Stimulated activated memory B cell treated with anti-CD40 and anti-IgM and Interleukin-4, amounts not matched to agents 10 μg/mL and 1 μg/mL and 100 μg/mL, for 72 hours (primary cell): ENCODE results near the gene DNLZ.

Experiments used
- ATAC-seq: fragments of 150-1000 bp; cut with Tn5 transposase; 2 replicates; pipeline ENCODE4 v1.10.0; 2021
- H3K27ac Mint-ChIP-seq: one replicate; pipeline ENCODE4 v1.8.0; 2022; ENCODE audit warnings: mild to moderate bottlenecking, mixed read lengths
- H3K27me3 Mint-ChIP-seq: one replicate; pipeline ENCODE4 v1.8.0; 2022; ENCODE audit warnings: mixed read lengths
- H3K36me3 Mint-ChIP-seq: one replicate; pipeline ENCODE4 v1.8.0; 2022; ENCODE audit warnings: mixed read lengths
- H3K4me1 Mint-ChIP-seq: one replicate; pipeline ENCODE4 v1.8.0; 2022; ENCODE audit warnings: mixed read lengths
- H3K4me3 Mint-ChIP-seq: one replicate; pipeline ENCODE4 v1.8.0; 2022; ENCODE audit warnings: mild to moderate bottlenecking, moderate library complexity, mixed read lengths
- H3K9me3 Mint-ChIP-seq: one replicate; pipeline ENCODE4 v1.8.0; 2022; ENCODE audit warnings: mixed read lengths

The DNLZ gene

GRCh38 chr9:136373300-136374182 lies 10.0 kb upstream of the DNLZ start, which contains the start of gene CARD9:
Gene CARD9, minus strand, starts transcription at chr9:136373669. Its CDS starts 1,591 bp downstream, at chr9:136372078.
- peak; percentile 58 for ATAC-seq
- H3K4me3 Mint-ChIP-seq: peak within 1 kb of the TSS; percentile 72
- H3K27ac Mint-ChIP-seq: peak within 1 kb of the TSS; percentile 53

DNA sequence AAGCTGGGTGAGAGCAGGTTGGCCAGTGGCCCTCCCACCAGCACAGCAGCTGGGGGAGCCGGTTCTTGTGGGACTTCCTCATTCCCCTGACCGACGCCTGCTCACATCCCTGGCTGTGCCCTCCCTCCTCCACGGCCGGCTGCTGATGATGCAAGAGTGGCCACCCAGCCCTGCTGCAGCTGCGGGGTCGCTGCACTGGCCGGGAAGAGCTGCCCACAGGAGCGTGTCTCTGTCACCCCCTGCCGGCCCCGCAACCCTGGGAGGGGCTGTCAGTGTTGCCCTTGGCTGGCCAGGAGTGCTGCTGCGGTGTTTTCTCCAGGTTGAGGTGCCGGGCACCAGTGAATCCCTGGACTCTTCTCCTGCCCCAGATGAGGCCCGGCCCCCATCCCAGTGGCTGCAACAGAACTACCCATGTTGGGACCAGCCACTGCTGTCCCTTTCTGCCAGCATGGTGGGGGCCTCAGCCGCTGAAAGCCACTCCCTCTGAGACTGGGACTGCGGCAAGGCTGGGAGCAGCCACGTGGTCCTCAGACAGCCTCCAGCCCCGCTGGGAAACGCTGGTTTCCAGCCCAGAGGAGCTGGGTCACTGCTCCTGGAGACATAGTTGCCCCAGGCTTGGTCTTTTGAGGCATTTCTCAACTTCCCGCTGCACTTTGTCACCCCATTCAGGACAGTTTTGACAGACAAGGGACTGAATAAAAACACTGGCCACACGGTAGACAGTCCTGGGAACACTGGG lies 9.2 kb upstream of the DNLZ start:
- H3K36me3 Mint-ChIP-seq: peaks cover 19% of the 10 kb centered on the region

More at GRCh38 chr9:136373300-136374182, 10.0 kb upstream of the DNLZ start, which contains the start of gene CARD9:
- Mint-ChIP-seq H3K9me3 (no peaks in the 10 kb centered on the region), H3K4me1 (peaks cover 13% of the 10 kb centered on the region), H3K27me3 (no peaks in the 10 kb centered on the region), H3K36me3 (peaks cover 20% of the 10 kb centered on the region)

DNA sequence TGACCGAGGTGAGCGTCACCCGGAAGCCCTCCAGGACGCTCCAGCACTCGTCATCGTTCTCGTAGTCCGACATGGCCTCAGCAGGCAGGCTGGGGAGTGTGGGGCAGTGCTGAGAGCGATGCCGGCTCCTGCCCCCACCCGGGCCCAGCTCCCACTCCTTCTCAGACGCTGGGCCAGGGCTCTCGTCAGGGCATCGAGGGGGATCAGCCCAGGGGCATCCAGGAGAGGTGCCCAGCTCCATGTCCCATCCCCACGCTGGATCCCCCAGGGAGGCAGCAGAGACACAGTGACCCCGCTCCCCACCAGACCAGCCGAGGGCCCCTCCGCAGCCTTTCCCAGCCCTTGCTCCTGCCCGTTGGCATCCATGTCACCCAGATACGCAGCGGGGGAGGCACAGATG lies 8.5 kb upstream of the DNLZ start:
- peak overlapping the region; percentile 53 for H3K27ac Mint-ChIP-seq
- H3K4me1 Mint-ChIP-seq: peaks cover 13% of the 10 kb centered on the region
- no peak for ATAC-seq
- H3K4me3 Mint-ChIP-seq: peak overlapping the region; percentile 72
- no peaks in the 10 kb centered on the region for H3K27me3 Mint-ChIP-seq
- H3K9me3 Mint-ChIP-seq: no peaks in the 10 kb centered on the region
- H3K36me3 Mint-ChIP-seq: peaks cover 19% of the 10 kb centered on the region

More for the DNA sequence above, 9.2 kb upstream of the DNLZ start:
- peak; percentile 29 for ATAC-seq
- Mint-ChIP-seq H3K4me3 (peak overlapping the region; percentile 72), H3K9me3 (no peaks in the 10 kb centered on the region), H3K27me3 (no peaks in the 10 kb centered on the region), H3K4me1 (peaks cover 13% of the 10 kb centered on the region), H3K27ac (peak overlapping the region; percentile 53)

DNA sequence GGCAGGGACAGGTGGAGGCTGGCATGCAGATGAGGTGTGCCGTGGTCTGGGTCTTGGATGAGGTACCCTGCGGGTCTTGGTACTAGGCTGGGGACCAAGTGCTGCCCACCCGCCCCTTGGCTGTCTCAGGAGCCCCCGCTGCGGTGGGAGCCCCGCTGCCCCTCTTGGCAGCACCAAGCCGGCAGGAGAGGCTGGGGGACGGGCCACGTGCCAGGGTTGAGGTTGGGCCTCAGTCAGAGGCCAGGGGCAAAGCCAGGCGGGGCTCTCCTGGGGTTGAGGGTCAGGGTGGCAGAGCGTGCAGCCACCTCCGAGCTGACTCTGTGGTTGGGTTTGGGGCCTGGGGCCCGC lies 8.0 kb upstream of the DNLZ start:
- H3K9me3 Mint-ChIP-seq: no peaks in the 10 kb centered on the region
- no peaks in the 10 kb centered on the region for H3K27me3 Mint-ChIP-seq
- H3K4me3 Mint-ChIP-seq: no peak overlapping the region

DNA sequence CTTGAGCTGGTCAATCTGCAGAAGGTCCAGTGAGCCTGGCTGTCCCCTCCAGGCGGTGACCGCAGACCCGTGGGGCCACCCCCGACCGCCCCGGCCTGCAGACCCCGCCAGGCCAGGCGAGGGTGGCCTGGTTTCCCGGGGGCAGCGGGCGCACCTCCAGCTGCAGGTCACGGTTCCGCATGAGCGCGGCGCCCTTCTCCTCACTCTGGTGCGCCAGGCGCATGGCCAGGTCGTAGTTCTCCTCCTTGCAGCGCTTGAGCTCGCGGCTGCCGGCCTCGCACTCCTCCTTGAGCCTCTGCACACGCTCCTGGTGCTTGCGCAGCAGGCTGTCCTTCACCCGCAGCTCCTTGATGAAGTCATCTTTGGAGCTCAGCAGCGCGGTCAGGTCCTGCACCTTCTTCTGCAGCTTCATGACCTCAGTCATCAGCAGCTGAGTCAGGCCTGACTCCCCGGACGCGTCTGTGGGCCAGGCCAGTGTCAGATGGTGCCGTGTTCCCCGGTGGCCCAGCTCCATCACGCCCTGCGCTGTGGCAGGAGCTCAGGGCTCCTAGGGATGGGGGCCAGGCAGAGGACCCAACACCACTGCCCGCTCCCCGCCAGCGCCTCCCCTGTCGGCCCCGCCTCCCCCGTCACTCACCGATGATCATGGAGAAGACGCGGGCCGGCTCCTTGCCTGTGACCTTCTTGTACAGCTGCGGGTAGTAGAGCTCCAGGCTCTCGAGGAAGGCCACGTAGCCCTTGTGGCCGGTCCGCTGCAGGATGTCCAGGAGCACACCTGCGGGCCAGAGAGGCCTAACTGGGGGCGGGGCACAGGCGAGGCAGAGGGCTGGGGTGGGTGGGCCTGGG lies 7.4 kb upstream of the DNLZ start:
- Mint-ChIP-seq H3K27ac (no peak overlapping the region), H3K4me3 (no peak overlapping the region), H3K4me1 (peaks cover 19% of the 10 kb centered on the region), H3K36me3 (peaks cover 17% of the 10 kb centered on the region), H3K9me3 (no peaks in the 10 kb centered on the region), H3K27me3 (no peaks in the 10 kb centered on the region)
- ATAC-seq: no peak

More for the DNA sequence above, 8.0 kb upstream of the DNLZ start:
- H3K4me1 Mint-ChIP-seq: peaks cover 13% of the 10 kb centered on the region
- H3K36me3 Mint-ChIP-seq: peaks cover 19% of the 10 kb centered on the region
- ATAC-seq: no peak
- no peak overlapping the region for H3K27ac Mint-ChIP-seq

GRCh38 chr9:136370037-136370436 lies 6.5 kb upstream of the DNLZ start:
- Mint-ChIP-seq H3K4me1 (peaks cover 21% of the 10 kb centered on the region), H3K4me3 (no peak overlapping the region), H3K27ac (no peak overlapping the region), H3K9me3 (no peaks in the 10 kb centered on the region), H3K36me3 (peaks cover 10% of the 10 kb centered on the region), H3K27me3 (no peaks in the 10 kb centered on the region)
- no peak for ATAC-seq

DNA sequence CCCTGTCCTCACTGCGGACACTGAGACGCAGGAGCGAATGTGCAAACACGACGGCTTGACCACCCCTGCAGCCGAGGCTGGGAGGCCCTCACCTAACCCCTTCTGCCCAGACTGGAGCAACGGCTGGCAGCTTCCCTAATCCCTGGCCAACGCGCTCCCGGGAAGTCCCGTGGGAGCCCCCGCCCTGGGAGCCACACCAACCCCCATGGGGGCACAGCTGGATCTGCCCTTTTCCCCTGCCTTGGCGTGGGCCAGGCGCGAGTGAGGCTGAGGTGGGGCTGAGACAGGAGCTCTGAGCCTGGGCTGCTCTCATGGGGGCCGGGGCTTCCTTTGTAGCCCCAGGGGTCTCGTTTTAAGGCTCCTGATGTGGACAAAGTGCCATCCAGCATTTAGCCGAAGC lies 4.6 kb upstream of the DNLZ start:
- Mint-ChIP-seq H3K4me1 (peaks cover 19% of the 10 kb centered on the region), H3K36me3 (no peaks in the 10 kb centered on the region), H3K9me3 (no peaks in the 10 kb centered on the region), H3K27ac (no peak overlapping the region), H3K27me3 (no peaks in the 10 kb centered on the region), H3K4me3 (no peak overlapping the region)
- ATAC-seq: no peak

DNA sequence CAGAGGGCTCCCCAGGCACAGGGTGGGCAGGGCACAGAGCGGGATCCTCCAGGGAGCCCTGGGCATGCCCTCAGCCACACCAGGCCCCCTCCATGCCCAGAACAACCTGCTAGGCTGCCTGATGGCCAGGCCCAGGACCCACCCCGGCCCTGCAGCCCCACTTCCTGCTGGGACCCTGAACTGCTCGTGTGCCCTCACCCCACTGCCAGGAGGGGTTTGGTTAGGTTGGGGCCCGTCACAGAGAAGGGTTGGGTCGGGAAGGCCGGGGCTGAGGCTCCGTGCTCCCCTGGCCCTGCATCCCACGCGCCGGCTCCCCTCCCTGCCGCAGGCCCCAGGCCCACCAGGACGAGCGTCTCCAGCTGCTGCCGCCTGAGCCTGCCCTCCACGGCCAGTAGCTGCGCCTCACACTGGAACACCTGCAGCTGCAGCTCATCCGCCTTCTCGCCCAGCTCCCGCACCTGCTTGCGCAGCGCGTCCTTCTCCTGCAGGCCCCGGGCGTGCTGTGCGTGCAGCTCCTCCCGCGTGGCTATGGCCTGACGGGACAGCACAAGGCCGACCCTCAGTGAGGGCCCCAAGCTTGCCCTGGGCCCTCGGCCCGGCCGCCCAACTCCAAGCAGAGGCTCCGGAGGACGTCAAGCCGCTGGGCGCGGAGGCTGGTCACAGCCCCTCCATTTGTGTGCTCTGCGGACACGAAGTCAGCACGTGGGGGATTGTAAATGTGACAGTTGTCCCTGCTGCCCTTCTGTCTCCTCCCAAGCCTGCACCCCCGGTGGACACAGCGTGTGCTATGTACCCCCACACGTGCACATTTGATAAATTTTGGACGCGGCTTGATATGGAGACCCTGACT lies 4.0 kb upstream of the DNLZ start:
- H3K9me3 Mint-ChIP-seq: no peaks in the 10 kb centered on the region
- peaks cover 18% of the 10 kb centered on the region for H3K4me1 Mint-ChIP-seq
- H3K27ac Mint-ChIP-seq: no peak overlapping the region
- no peak for ATAC-seq
- H3K4me3 Mint-ChIP-seq: no peak overlapping the region
- no peaks in the 10 kb centered on the region for H3K27me3 Mint-ChIP-seq
- peaks cover 2% of the 10 kb centered on the region for H3K36me3 Mint-ChIP-seq

- ATAC-seq: no peak
- Mint-ChIP-seq H3K9me3 (no peaks in the 10 kb centered on the region), H3K36me3 (peaks cover 8% of the 10 kb centered on the region), H3K27ac (no peak overlapping the region), H3K27me3 (no peaks in the 10 kb centered on the region), H3K4me3 (no peak overlapping the region), H3K4me1 (peaks cover 16% of the 10 kb centered on the region)
Measured at GRCh38 chr9:136366826-136367225, 3.3 kb upstream of the DNLZ start.

DNA sequence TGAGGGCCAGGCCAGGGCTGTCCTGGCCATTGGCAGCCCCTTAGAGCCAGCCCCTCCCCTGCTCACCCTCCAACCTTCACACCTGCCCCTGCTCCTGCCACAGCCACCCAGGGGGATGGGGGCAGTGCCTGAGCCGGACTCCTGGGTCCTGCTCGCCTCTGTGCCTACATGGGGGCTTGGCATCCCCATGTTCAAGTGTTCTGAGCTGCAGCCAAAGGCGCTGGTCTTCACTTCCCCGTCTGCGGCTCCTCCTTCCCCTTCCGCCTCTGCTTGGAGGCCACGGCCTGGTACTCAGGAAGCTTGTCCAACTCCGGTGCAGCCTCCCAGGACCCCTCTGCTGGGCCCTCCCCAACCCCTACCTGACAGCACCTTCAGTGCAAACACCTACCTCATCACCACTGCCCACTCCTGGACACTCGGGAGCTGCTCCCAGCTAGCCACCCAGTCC lies 2.3 kb upstream of the DNLZ start:
- Mint-ChIP-seq H3K4me1 (peaks cover 16% of the 10 kb centered on the region), H3K27me3 (no peaks in the 10 kb centered on the region), H3K9me3 (no peaks in the 10 kb centered on the region), H3K36me3 (peaks cover 15% of the 10 kb centered on the region), H3K27ac (no peak overlapping the region), H3K4me3 (no peak overlapping the region)
- ATAC-seq: no peak

DNA sequence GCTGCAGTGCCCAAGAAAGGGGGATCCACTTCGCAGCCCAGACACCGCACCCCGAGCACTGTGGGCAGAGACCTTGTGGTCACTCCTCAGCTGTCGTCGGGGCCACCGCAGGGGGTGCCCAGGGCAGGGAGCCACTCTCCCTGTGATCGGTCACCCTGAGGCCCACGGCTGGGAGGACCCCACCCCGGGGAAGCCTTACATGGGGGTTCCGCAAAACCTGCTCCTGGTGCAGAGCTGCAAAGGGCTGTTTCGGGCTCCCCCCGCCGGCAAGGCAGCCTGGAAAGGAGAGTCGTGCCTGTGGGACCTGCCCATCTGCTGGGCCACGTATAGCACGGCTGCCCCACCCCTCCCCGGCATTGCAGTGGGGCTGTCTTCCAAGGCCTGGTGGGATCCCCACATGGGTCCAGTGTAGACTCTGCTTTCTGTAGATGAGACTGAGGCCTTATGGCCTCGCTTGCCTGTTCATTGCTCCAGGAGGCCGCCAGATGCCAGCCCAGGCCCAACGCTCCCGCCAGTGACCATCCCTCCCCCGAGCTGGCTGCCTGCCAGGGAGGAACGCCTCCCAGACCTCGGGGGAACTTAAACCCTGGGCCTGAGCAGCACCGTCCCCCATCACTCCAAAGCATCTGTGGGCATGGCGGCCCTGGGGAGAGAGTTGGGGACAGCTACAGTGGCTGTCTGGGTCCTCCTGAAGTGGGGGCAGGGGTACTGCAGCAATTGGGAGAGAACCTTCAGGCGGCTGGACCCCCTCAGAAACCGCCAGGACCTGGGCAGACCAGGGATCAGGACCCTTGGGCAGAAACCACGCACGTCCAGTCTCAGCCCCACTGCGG lies 1.6 kb upstream of the DNLZ start:
- ATAC-seq: no peak
- Mint-ChIP-seq H3K36me3 (peaks cover 21% of the 10 kb centered on the region), H3K27ac (no peak overlapping the region), H3K4me3 (no peak overlapping the region), H3K27me3 (no peaks in the 10 kb centered on the region), H3K9me3 (no peaks in the 10 kb centered on the region), H3K4me1 (peaks cover 16% of the 10 kb centered on the region)

DNA sequence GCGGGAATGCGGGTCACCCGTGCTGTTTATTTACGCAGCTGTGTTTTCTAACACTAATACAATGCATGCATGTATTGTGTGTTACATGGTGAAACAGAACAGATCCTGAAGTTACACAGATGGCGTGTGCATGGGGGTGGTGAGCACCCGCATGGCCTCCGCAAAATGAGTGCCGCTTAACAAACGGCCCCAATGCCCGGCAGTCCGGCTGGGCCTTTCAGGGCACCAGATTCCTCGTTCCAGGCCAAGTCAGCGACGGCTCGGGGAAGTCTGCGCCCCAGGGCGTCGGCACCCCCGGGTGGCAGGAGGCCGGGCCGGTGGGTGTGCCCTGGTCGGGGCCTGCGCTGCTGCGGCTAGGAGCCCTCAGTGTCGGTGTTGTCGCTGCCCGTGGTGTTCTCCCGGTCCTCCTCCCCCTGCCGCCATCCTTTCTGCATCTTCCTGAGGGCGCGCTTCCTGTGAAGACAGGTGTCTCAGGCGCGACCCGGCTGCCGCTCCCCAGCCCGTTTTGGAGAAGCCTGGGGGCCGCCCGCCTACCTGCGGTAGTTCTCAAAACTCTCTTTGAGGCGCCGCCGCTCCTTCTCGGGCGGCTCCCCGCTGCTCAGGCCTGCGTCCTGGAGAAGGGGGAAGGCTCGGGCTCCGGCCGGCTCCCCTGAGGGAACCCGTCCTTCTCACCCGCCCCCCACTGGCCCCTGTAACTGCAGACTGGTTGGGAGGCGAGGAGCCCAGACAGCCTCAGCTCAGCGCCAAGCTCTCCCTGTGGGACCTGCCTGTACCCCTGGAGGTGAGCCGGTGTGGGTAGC lies 605 bp upstream of the DNLZ start:
- Mint-ChIP-seq H3K27ac (no peak overlapping the region), H3K4me1 (peaks cover 16% of the 10 kb centered on the region), H3K27me3 (no peaks in the 10 kb centered on the region), H3K9me3 (no peaks in the 10 kb centered on the region), H3K4me3 (peak overlapping the region; percentile 89), H3K36me3 (peaks cover 22% of the 10 kb centered on the region)
- no peak for ATAC-seq

- H3K27ac Mint-ChIP-seq: peak overlapping the region; percentile 82
- no peak for ATAC-seq
- no peaks in the 10 kb centered on the region for H3K27me3 Mint-ChIP-seq
- H3K9me3 Mint-ChIP-seq: no peaks in the 10 kb centered on the region
- H3K4me3 Mint-ChIP-seq: peak overlapping the region; percentile 89
- peaks cover 16% of the 10 kb centered on the region for H3K4me1 Mint-ChIP-seq
- peaks cover 22% of the 10 kb centered on the region for H3K36me3 Mint-ChIP-seq
Measured at GRCh38 chr9:136362450-136362784, 1.1 kb downstream of the DNLZ start.
